HEK293 (cell line): Measurements from ENCODE around the gene NDUFV1.

Source experiments
- EGR2 ChIP-seq: fragments of 450-650 bp; formaldehyde crosslinking; IDR thresholded peaks from 2 replicates; pipeline ENCODE4 v1.5.1; 2016; ENCODE audit warnings: low read depth, missing biosample characterization, missing genetic modification characterization
- FEZF1 ChIP-seq: fragments of 450-650 bp; formaldehyde crosslinking; IDR thresholded peaks from 2 replicates; pipeline ENCODE4 v1.5.1; 2016; ENCODE audit warnings: missing biosample characterization, missing genetic modification characterization
- GLI2 ChIP-seq: fragments of 450-650 bp; formaldehyde crosslinking; IDR thresholded peaks from 2 replicates; pipeline ENCODE4; 2017; ENCODE audit warnings: missing biosample characterization, missing genetic modification characterization, low read depth, borderline replicate concordance
- HIC1 ChIP-seq: fragments of 450-650 bp; formaldehyde crosslinking; IDR thresholded peaks from 2 replicates; pipeline ENCODE4 v1.5.1; 2016; ENCODE audit warnings: missing biosample characterization, missing genetic modification characterization
- KLF7 ChIP-seq: fragments of 450-650 bp; formaldehyde crosslinking; IDR thresholded peaks from 2 replicates; pipeline ENCODE4 v1.5.1; 2016; ENCODE audit warnings: missing biosample characterization, missing genetic modification characterization, borderline replicate concordance
- OVOL3 ChIP-seq: fragments of 450-650 bp; formaldehyde crosslinking; IDR thresholded peaks from 2 replicates; pipeline ENCODE4 v1.5.1; 2016; ENCODE audit warnings: missing biosample characterization, missing genetic modification characterization
- PATZ1 ChIP-seq: fragments of 450-650 bp; formaldehyde crosslinking; IDR thresholded peaks from 2 replicates; pipeline ENCODE4 v1.5.1; 2016; ENCODE audit warnings: missing biosample characterization, missing genetic modification characterization
- PRDM2 ChIP-seq: fragments of 450-650 bp; formaldehyde crosslinking; IDR thresholded peaks from 2 replicates; pipeline ENCODE4 v1.5.1; 2016; ENCODE audit warnings: missing biosample characterization, missing genetic modification characterization, borderline replicate concordance
- SP7 ChIP-seq: fragments of 450-650 bp; formaldehyde crosslinking; IDR thresholded peaks from 2 replicates; pipeline ENCODE4 v1.5.1; 2016; ENCODE audit warnings: missing biosample characterization, missing genetic modification characterization
- ZBTB11 ChIP-seq: fragments of 450-650 bp; formaldehyde crosslinking; conservative IDR thresholded peaks from 2 replicates; pipeline ENCODE4 v1.5.1; 2016; ENCODE audit warnings: low read depth, missing biosample characterization, missing genetic modification characterization
- ZBTB26 ChIP-seq: fragments of 450-650 bp; formaldehyde crosslinking; optimal IDR thresholded peaks from 2 replicates; pipeline ENCODE3; 2016; ENCODE audit warnings: missing biosample characterization, mild to moderate bottlenecking, missing genetic modification characterization
- ZBTB8A ChIP-seq: fragments of 450-650 bp; formaldehyde crosslinking; IDR thresholded peaks from 2 replicates; pipeline ENCODE4 v1.5.1; 2016; ENCODE audit warnings: missing biosample characterization, missing genetic modification characterization
- ZNF292 ChIP-seq: fragments of 450-650 bp; formaldehyde crosslinking; IDR thresholded peaks from 2 replicates; pipeline ENCODE4 v1.5.1; 2016; ENCODE audit warnings: low read depth, missing biosample characterization, missing genetic modification characterization, borderline replicate concordance
- ZNF518A ChIP-seq: fragments of 450-650 bp; formaldehyde crosslinking; conservative IDR thresholded peaks from 2 replicates; pipeline ENCODE4 v1.5.1; 2016; ENCODE audit warnings: low read depth, missing biosample characterization, missing genetic modification characterization
- ZNF585B ChIP-seq: fragments of 450-650 bp; formaldehyde crosslinking; IDR thresholded peaks from 2 replicates; pipeline ENCODE4 v1.5.1; 2016; ENCODE audit warnings: missing biosample characterization, missing genetic modification characterization
- ZNF660 ChIP-seq: fragments of 450-650 bp; IDR thresholded peaks from 2 replicates; pipeline ENCODE4 v1.5.1; 2018; ENCODE audit warnings: missing biosample characterization, mild to moderate bottlenecking, missing genetic modification characterization
- ZNF830 ChIP-seq: fragments of 450-650 bp; IDR thresholded peaks from 2 replicates; pipeline ENCODE4 v1.5.0; 2018; ENCODE audit warnings: missing biosample characterization, missing genetic modification characterization, low read depth, mild to moderate bottlenecking, moderate library complexity

Gene NDUFV1

GRCh38 chr11:67649634-67650510, 43.1 kb downstream of the NDUFV1 start (continued):
- TF ChIP-seq ZBTB26 (tag by site-specific recombination), result peak; percentile 15
- TF ChIP-seq FEZF1 (tag by site-specific recombination), result no peak
- TF ChIP-seq ZNF518A, result no peak
- TF ChIP-seq GLI2 (tag by site-specific recombination), result no peak
- 0 out of 2 replicates have a peak, but pooled peaks have one; percentile 17 for TF ChIP-seq PATZ1 (tag by site-specific recombination)
- no peak for TF ChIP-seq ZBTB8A
- no peak for TF ChIP-seq ZNF830
- no peak for TF ChIP-seq PRDM2
- no peak for TF ChIP-seq ZNF585B (tag by site-specific recombination)
- no peak for TF ChIP-seq ZBTB11 (tag by site-specific recombination)
- no peak for TF ChIP-seq ZNF660 (tag by site-specific recombination)
- no peak for TF ChIP-seq KLF7 (tag by site-specific recombination)
- no peak for TF ChIP-seq EGR2 (tag by site-specific recombination)
- no peak for TF ChIP-seq OVOL3 (tag by site-specific recombination)
- 0 out of 2 replicates have a peak, but pooled peaks have one; percentile 27 for TF ChIP-seq HIC1 (tag by site-specific recombination)
- TF ChIP-seq ZNF292, result no peak
- TF ChIP-seq SP7 (tag by site-specific recombination), result no peak
